HG03460 (cell line): ENCODE data around the gene AGPS.
"Not testable (repeated sequence)": the region's sequence is repeated elsewhere in the genome, so short reads cannot be mapped to it uniquely, and the experiment has no call there.

ENCODE experiments used
- ATAC-seq: cut with Tn5 transposase; IDR thresholded peaks from one replicate; pipeline ENCODE4 v1.9.1; 2021; ENCODE audit not compliant: unreplicated experiment

Gene AGPS

GRCh38 chr2:177392373-177393202 lies at the start of gene AGPS:
Gene AGPS, plus strand, starts transcription at chr2:177392773. Its CDS starts 17 bp downstream, at chr2:177392790.
- ATAC-seq = peak; percentile 85

GRCh38 chr2:177343773-177344172 lies 48.8 kb upstream of the AGPS start:
- ATAC-seq = no peak

GRCh38 chr2:177344316-177344715 lies 48.3 kb upstream of the AGPS start:
- ATAC-seq = no peak

- no peak for ATAC-seq
These were observed 46.4 kb upstream of the AGPS start for GRCh38 chr2:177346192-177346591.

- no peak for ATAC-seq
These were observed 45.0 kb upstream of the AGPS start for GRCh38 chr2:177347570-177347969.

- ATAC-seq = no peak
These were observed 44.4 kb upstream of the AGPS start for GRCh38 chr2:177348118-177348654.

GRCh38 chr2:177348733-177349693 lies 43.6 kb upstream of the AGPS start:
- ATAC-seq = no peak

GRCh38 chr2:177350624-177351023 lies 41.9 kb upstream of the AGPS start:
- not testable (repeated sequence) for ATAC-seq

GRCh38 chr2:177351121-177351520 lies 41.5 kb upstream of the AGPS start:
- ATAC-seq = not testable (repeated sequence)

GRCh38 chr2:177352441-177353186 lies 40.0 kb upstream of the AGPS start:
- no peak for ATAC-seq

- ATAC-seq = no peak
These were observed 39.4 kb upstream of the AGPS start for GRCh38 chr2:177353187-177353478.

GRCh38 chr2:177354541-177354940 lies 38.0 kb upstream of the AGPS start:
- ATAC-seq = not testable (repeated sequence)

- ATAC-seq = no peak
These were observed 36.7 kb upstream of the AGPS start for GRCh38 chr2:177355874-177356273.

GRCh38 chr2:177359836-177360595 lies 32.6 kb upstream of the AGPS start:
- no peak for ATAC-seq

- ATAC-seq = no peak
These were observed 30.1 kb upstream of the AGPS start for GRCh38 chr2:177362499-177362898.

GRCh38 chr2:177363332-177363731 lies 29.2 kb upstream of the AGPS start:
- ATAC-seq = no peak

GRCh38 chr2:177365764-177366163 lies 26.8 kb upstream of the AGPS start:
- not testable (repeated sequence) for ATAC-seq

- ATAC-seq = not testable (repeated sequence)
These were observed 24.6 kb upstream of the AGPS start for GRCh38 chr2:177368023-177368422.

GRCh38 chr2:177379354-177379753 lies 13.2 kb upstream of the AGPS start:
- no peak for ATAC-seq

GRCh38 chr2:177380181-177380580 lies 12.4 kb upstream of the AGPS start:
- ATAC-seq = no peak
